Gastrocnemius medialis (tissue), 4 donors: Measurements from ENCODE around the gene MRPL27. TPM values are rescaled to one million over a fixed set of nuclear protein-coding genes. Genes with fewer than 3 reads are reported as not detected.

ENCODE experiments used
- ATAC-seq, 2 donors: fragments of 150-250 bp; one replicate each; pipeline ENCODE4 v1.9.1; 2016
- DNase-seq, 2 donors: peaks; one replicate each; pipeline ENCODE4 v3.0.0-alpha.2; 2019
- H3K27ac ChIP-seq, 4 donors: fragments of 200-600 bp; sonication (generic); 1 replicate in 1 of 4; 2 replicates in 3 of 4; pipeline ENCODE4 v1.5.1; 2016 to 2018; ENCODE audit warnings: mild to moderate bottlenecking in 2 of 4, moderate library complexity in 1 of 4
- H3K27me3 ChIP-seq, 3 donors: fragments of 200-600 bp; sonication (generic) in 2 of 3; 1 replicate in 1 of 3; 2 replicates in 2 of 3; pipeline versions ENCODE4 v1.5.1 to v1.6.0; 2016 to 2019; ENCODE audit warnings: mild to moderate bottlenecking in 1 of 3, moderate library complexity in 1 of 3
- H3K36me3 ChIP-seq, 2 donors: fragments of 200-600 bp; sonication (generic) in 1 of 2; one replicate each; pipeline ENCODE4 v1.5.1; 2017 to 2018
- H3K4me1 ChIP-seq, 2 donors: fragments of 200-600 bp; sonication (generic) in 1 of 2; one replicate each; pipeline ENCODE4 v1.5.1; 2016 to 2017; ENCODE audit warnings: mild to moderate bottlenecking in 2 of 2
- H3K4me3 ChIP-seq, 4 donors: fragments of 200-600 bp; sonication (generic) in 3 of 4; 1 replicate in 1 of 4; 2 replicates in 3 of 4; pipeline ENCODE4 v1.5.1; 2016 to 2019; ENCODE audit warnings: mild to moderate bottlenecking in 2 of 4
- H3K9me3 ChIP-seq, 3 donors: fragments of 200-600 bp; sonication (generic) in 2 of 3; 1 replicate in 1 of 3; 2 replicates in 2 of 3; pipeline ENCODE4 v1.5.1; 2016 to 2019
- POLR2A ChIP-seq, 2 donors: fragments of 450-650 bp; IDR thresholded peaks; one replicate each; pipeline ENCODE4 v1.6.1; 2017; ENCODE audit warnings: antibody characterized with exemption in 2 of 2, mild to moderate bottlenecking in 2 of 2, moderate library complexity in 2 of 2
- in situ Hi-C, 4 donors: fragments of 200-750 bp; cut with MboI; loops; one replicate each; pipeline versions ENCODE4 v1.15.0 to v1.8.0; 2017; ENCODE audit warnings: low sequenced_read_pairs in 4 of 4
- intact Hi-C: fragments of 100-400 bp; cut with DNase I; formaldehyde crosslinking; loops from one replicate; pipeline ENCODE4 v1.15.1; 2023; ENCODE audit warnings: low total_unique reads
- total RNA-seq, 4 donors: library from RNA; depleted of rRNA; stranded (reverse); fragments of >200 nt; gene quantifications; one replicate each; pipeline versions ENCODE4 v1.1.0 to v1.2.3, GENCODE V29; 2016
- TF ChIP-seq, protein P1 (sequence below), 5 experiments: fragments of 450-650 bp in 3 of 5; fragments of 200-600 bp in 2 of 5; sonication (generic) in 2 of 5; IDR thresholded peaks in 4 of 5; conservative IDR thresholded peaks in 1 of 5; 1 replicate in 4 of 5; 2 replicates in 1 of 5; pipeline ENCODE4 v1.5.1; 2016 to 2019; ENCODE audit warnings: antibody characterized with exemption in 5 of 5, mild to moderate bottlenecking in 3 of 5, moderate library complexity in 3 of 5

MRPL27 gene
- total RNA-seq, 4 donors from 2014 or later, result 110 to 141 (median 134) TPM

GRCh38 chr17:50396261-50397110 is 23.5 kb upstream of the MRPL27 start:
- Histone ChIP-seq H3K36me3 (peaks cover 3 to 36% of the 10 kb centered on the region in 2 donors), H3K27ac (peak overlapping the region; percentile 80 to 85 (median 84)), H3K9me3 (no peaks in the 10 kb centered on the region), H3K4me1 (peaks cover 15 to 17% of the 10 kb centered on the region in 2 donors), H3K27me3 (no peaks in the 10 kb centered on the region), H3K4me3 (peak overlapping the region; percentile 80 to 96 (median 92))
- ATAC-seq, result peak; percentile 47 to 50
- TF ChIP-seq, protein P1, sequence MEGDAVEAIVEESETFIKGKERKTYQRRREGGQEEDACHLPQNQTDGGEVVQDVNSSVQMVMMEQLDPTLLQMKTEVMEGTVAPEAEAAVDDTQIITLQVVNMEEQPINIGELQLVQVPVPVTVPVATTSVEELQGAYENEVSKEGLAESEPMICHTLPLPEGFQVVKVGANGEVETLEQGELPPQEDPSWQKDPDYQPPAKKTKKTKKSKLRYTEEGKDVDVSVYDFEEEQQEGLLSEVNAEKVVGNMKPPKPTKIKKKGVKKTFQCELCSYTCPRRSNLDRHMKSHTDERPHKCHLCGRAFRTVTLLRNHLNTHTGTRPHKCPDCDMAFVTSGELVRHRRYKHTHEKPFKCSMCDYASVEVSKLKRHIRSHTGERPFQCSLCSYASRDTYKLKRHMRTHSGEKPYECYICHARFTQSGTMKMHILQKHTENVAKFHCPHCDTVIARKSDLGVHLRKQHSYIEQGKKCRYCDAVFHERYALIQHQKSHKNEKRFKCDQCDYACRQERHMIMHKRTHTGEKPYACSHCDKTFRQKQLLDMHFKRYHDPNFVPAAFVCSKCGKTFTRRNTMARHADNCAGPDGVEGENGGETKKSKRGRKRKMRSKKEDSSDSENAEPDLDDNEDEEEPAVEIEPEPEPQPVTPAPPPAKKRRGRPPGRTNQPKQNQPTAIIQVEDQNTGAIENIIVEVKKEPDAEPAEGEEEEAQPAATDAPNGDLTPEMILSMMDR (IDR thresholded peaks at IDR 0.05 in 4 of 5, conservative IDR thresholded peaks at IDR 0.05 in 1 of 5), result no peak
- no peak for TF ChIP-seq POLR2A (IDR thresholded peaks at IDR 0.05)
- in situ Hi-C loops, result loop anchor here in 1 of 4 donors (25.0 kb wide), 1 partner anchor 91 kb away; the partner anchor contains the start of gene RSAD1
- no peak for DNase-seq
- intact Hi-C loops, result loop anchor here (1.0 kb wide), 1 partner anchor 23 kb away; the partner anchor contains the start of genes EME1 and MRPL27

GRCh38 chr17:50394711-50395110 is 21.7 kb upstream of the MRPL27 start:
- Histone ChIP-seq H3K9me3 (no peaks in the 10 kb centered on the region), H3K27ac (no peak overlapping the region), H3K4me3 (no peak overlapping the region), H3K4me1 (peaks cover 15 to 17% of the 10 kb centered on the region in 2 donors), H3K27me3 (no peaks in the 10 kb centered on the region), H3K36me3 (peaks cover 3 to 52% of the 10 kb centered on the region in 2 donors)
- in situ Hi-C loops, result loop anchor here in 1 of 4 donors (25.0 kb wide), 1 partner anchor 93 kb away; the partner anchor contains the start of gene RSAD1
- TF ChIP-seq POLR2A (IDR thresholded peaks at IDR 0.05), result no peak
- TF ChIP-seq, protein P1 (IDR thresholded peaks at IDR 0.05 in 4 of 5, conservative IDR thresholded peaks at IDR 0.05 in 1 of 5), result no peak
- DNase-seq (no peak), ATAC-seq (no peak)
- intact Hi-C loops, result no loop called here

GRCh38 chr17:50393700-50394099 is 20.7 kb upstream of the MRPL27 start:
- no peak for ATAC-seq
- Histone ChIP-seq H3K27me3 (no peaks in the 10 kb centered on the region), H3K4me1 (peaks cover 15 to 17% of the 10 kb centered on the region in 2 donors), H3K4me3 (no peak overlapping the region), H3K36me3 (peaks cover 3 to 63% of the 10 kb centered on the region in 2 donors), H3K9me3 (no peaks in the 10 kb centered on the region), H3K27ac (no peak overlapping the region)
- in situ Hi-C loops, result loop anchor here in 1 of 4 donors (25.0 kb wide), 1 partner anchor 94 kb away; the partner anchor contains the start of gene RSAD1
- intact Hi-C loops, result no loop called here
- TF ChIP-seq, protein P1 (IDR thresholded peaks at IDR 0.05 in 4 of 5, conservative IDR thresholded peaks at IDR 0.05 in 1 of 5), result no peak
- no peak for TF ChIP-seq POLR2A (IDR thresholded peaks at IDR 0.05)
- DNase-seq, result no peak

GRCh38 chr17:50392621-50393020 is 19.6 kb upstream of the MRPL27 start:
- Histone ChIP-seq H3K27ac (no peak overlapping the region), H3K9me3 (no peaks in the 10 kb centered on the region), H3K4me1 (peaks cover 15 to 17% of the 10 kb centered on the region in 2 donors), H3K4me3 (no peak overlapping the region), H3K27me3 (no peaks in the 10 kb centered on the region), H3K36me3 (peaks cover 3 to 73% of the 10 kb centered on the region in 2 donors)
- no peak for ATAC-seq
- in situ Hi-C loops, result loop anchor here in 1 of 4 donors (25.0 kb wide), 1 partner anchor 95 kb away; the partner anchor contains the start of gene RSAD1
- no peak for DNase-seq
- TF ChIP-seq, protein P1 (IDR thresholded peaks at IDR 0.05 in 4 of 5, conservative IDR thresholded peaks at IDR 0.05 in 1 of 5), result no peak
- no peak for TF ChIP-seq POLR2A (IDR thresholded peaks at IDR 0.05)
- intact Hi-C loops, result no loop called here
